A673 (cell line): ENCODE results near the gene CARMIL1.

ENCODE experiments used
- EZH2 ChIP-seq: fragments of 200-600 bp; sonication (generic); IDR thresholded peaks from 2 replicates; pipeline ENCODE4 v1.6.1; 2017; ENCODE audit warnings: borderline replicate concordance, low read depth, mild to moderate bottlenecking, mixed read lengths, antibody characterized with exemption, low read length; ENCODE audit not compliant: poor library complexity, severe bottlenecking
- TF ChIP-seq, protein P1 (sequence below): fragments of 300-800, 200-600 bp; sonication (generic); conservative IDR thresholded peaks from 2 replicates; pipeline ENCODE4 v1.5.1; 2017; ENCODE audit warnings: low read depth, mild to moderate bottlenecking, antibody characterized with exemption, low read length, moderate library complexity, mixed read lengths

DNA sequence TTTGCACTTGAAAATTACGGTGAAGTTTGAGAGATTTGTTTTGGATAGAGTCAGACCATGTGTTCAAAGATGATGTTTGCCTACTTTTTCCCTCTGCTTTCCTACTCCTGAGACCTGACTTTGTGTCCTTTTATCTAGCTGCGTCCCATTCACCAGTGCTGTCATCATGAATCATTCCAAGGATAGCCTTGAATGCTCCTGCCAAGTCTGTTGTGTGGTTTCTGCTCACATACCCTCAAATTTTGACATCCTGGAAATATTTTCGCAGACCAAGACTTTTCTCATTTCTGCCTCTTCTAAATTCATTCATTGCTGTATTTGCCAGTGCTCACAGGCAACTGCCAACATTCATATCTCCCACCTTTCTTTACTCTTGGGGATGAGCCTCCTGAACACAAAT is 197.0 kb downstream of the CARMIL1 start:
- TF ChIP-seq, protein P1, sequence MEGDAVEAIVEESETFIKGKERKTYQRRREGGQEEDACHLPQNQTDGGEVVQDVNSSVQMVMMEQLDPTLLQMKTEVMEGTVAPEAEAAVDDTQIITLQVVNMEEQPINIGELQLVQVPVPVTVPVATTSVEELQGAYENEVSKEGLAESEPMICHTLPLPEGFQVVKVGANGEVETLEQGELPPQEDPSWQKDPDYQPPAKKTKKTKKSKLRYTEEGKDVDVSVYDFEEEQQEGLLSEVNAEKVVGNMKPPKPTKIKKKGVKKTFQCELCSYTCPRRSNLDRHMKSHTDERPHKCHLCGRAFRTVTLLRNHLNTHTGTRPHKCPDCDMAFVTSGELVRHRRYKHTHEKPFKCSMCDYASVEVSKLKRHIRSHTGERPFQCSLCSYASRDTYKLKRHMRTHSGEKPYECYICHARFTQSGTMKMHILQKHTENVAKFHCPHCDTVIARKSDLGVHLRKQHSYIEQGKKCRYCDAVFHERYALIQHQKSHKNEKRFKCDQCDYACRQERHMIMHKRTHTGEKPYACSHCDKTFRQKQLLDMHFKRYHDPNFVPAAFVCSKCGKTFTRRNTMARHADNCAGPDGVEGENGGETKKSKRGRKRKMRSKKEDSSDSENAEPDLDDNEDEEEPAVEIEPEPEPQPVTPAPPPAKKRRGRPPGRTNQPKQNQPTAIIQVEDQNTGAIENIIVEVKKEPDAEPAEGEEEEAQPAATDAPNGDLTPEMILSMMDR, result no peak
- no peak for TF ChIP-seq EZH2
